ENCODE measurements around the gene PAM.

DNA sequence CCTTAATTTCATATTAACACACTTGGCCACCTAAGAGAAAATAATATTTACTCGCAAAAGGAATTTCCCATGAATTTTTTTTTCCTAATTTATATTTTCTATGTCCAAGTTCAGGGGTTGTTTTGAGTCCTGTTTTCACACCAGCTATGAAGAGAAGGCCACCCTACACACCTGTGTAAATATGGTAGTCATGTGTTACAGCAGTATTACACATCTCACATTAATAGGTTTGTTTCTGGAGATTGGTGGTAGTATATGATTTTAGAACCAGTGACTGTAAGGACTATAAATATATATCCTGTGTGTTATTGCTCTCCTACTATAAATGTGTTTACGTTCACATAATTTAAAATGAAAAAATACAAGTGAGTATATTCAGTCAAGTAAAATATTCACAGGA, 147.5 kb downstream of the PAM start:
- TF ChIP-seq, protein P1, sequence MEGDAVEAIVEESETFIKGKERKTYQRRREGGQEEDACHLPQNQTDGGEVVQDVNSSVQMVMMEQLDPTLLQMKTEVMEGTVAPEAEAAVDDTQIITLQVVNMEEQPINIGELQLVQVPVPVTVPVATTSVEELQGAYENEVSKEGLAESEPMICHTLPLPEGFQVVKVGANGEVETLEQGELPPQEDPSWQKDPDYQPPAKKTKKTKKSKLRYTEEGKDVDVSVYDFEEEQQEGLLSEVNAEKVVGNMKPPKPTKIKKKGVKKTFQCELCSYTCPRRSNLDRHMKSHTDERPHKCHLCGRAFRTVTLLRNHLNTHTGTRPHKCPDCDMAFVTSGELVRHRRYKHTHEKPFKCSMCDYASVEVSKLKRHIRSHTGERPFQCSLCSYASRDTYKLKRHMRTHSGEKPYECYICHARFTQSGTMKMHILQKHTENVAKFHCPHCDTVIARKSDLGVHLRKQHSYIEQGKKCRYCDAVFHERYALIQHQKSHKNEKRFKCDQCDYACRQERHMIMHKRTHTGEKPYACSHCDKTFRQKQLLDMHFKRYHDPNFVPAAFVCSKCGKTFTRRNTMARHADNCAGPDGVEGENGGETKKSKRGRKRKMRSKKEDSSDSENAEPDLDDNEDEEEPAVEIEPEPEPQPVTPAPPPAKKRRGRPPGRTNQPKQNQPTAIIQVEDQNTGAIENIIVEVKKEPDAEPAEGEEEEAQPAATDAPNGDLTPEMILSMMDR (IDR thresholded peaks at IDR 0.05 in 2 of 3, conservative IDR thresholded peaks at IDR 0.05 in 1 of 3; ENCODE audit: borderline replicate concordance in 1 of 3, insufficient read depth in 1 of 3, low read depth in 2 of 3, low read length in 2 of 3), result no peak
- TF ChIP-seq POLR2A (IDR thresholded peaks at IDR 0.05; ENCODE audit: borderline replicate concordance, extremely low read depth, insufficient read depth, insufficient read length), result no peak
- no peak for TF ChIP-seq EGR1 (IDR thresholded peaks at IDR 0.05; ENCODE audit: low read depth)
- TF ChIP-seq JUND (IDR thresholded peaks at IDR 0.05), result no peak
- TF ChIP-seq, protein P2, sequence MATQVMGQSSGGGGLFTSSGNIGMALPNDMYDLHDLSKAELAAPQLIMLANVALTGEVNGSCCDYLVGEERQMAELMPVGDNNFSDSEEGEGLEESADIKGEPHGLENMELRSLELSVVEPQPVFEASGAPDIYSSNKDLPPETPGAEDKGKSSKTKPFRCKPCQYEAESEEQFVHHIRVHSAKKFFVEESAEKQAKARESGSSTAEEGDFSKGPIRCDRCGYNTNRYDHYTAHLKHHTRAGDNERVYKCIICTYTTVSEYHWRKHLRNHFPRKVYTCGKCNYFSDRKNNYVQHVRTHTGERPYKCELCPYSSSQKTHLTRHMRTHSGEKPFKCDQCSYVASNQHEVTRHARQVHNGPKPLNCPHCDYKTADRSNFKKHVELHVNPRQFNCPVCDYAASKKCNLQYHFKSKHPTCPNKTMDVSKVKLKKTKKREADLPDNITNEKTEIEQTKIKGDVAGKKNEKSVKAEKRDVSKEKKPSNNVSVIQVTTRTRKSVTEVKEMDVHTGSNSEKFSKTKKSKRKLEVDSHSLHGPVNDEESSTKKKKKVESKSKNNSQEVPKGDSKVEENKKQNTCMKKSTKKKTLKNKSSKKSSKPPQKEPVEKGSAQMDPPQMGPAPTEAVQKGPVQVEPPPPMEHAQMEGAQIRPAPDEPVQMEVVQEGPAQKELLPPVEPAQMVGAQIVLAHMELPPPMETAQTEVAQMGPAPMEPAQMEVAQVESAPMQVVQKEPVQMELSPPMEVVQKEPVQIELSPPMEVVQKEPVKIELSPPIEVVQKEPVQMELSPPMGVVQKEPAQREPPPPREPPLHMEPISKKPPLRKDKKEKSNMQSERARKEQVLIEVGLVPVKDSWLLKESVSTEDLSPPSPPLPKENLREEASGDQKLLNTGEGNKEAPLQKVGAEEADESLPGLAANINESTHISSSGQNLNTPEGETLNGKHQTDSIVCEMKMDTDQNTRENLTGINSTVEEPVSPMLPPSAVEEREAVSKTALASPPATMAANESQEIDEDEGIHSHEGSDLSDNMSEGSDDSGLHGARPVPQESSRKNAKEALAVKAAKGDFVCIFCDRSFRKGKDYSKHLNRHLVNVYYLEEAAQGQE (IDR thresholded peaks at IDR 0.05; ENCODE audit: low read depth), result no peak
